ENCODE data around the gene HOMER2. TPM values are rescaled to one million over a fixed set of nuclear protein-coding genes. Genes with fewer than 3 reads are reported as not detected.

Gene HOMER2
- total RNA-seq, 4 donors from 2014 or later = 0.40 to 25.1 (median 6.1) TPM

- H3K27me3 ChIP-seq = peaks cover 36% of the 10 kb centered on the region
- no peak overlapping the region for H3K4me3 ChIP-seq
- no peaks in the 10 kb centered on the region for H3K9me3 ChIP-seq
- H3K4me1 ChIP-seq = peaks cover 0 to 12% (median 6%) of the 10 kb centered on the region in 4 donors
- no peak overlapping the region for H3K27ac ChIP-seq
- intact Hi-C loops (cut with DNase I; ENCODE audit: low total_unique reads) = no loop called here
- no peak for DNase-seq
- in situ Hi-C loops (cut with MboI; ENCODE audit: low pct_ligation_motif_present in 1 of 4, low pct_unique_long_range_greater_than_20kb in 1 of 4, low sequenced_read_pairs in 3 of 4) = loop anchor here in 1 of 4 donors (25.0 kb wide), 1 partner anchor 88 kb away; no protein-coding TSS in a partner anchor
- TF ChIP-seq CTCF (IDR thresholded peaks at IDR 0.05) = no peak
- TF ChIP-seq EP300 (IDR thresholded peaks at IDR 0.05; ENCODE audit: low read depth) = no peak
- TF ChIP-seq POLR2AphosphoS5 (IDR thresholded peaks at IDR 0.05) = no peak
- no peak for TF ChIP-seq POLR2A (IDR thresholded peaks at IDR 0.05)
- no peaks in the 10 kb centered on the region for H3K36me3 ChIP-seq
- 60 to 63% methylated on average over 5 of the region's 5 CpGs for WGBS, 2 donors (ENCODE audit: low coverage in 1 of 2)
Measured at GRCh38 chr15:82950295-82950694, 2.2 kb downstream of the HOMER2 start.

- in situ Hi-C loops (cut with MboI; ENCODE audit: low pct_ligation_motif_present in 1 of 4, low pct_unique_long_range_greater_than_20kb in 1 of 4, low sequenced_read_pairs in 3 of 4) = no loop called here
- WGBS, 2 donors (ENCODE audit: low coverage in 1 of 2) = 84 to 87% methylated on average over 8 of the region's 8 CpGs
- peaks cover 0 to under 1% (median 0%) of the 10 kb centered on the region in 4 donors for H3K4me1 ChIP-seq
Measured at GRCh38 chr15:82946155-82946701, 6.3 kb downstream of the HOMER2 start.

GRCh38 chr15:82945326-82945725, 7.2 kb downstream of the HOMER2 start:
- Histone ChIP-seq H3K9me3 (no peaks in the 10 kb centered on the region), H3K27ac (no peak overlapping the region), H3K4me1 (no peaks in the 10 kb centered on the region), H3K4me3 (no peak overlapping the region), H3K27me3 (peaks cover 6% of the 10 kb centered on the region), H3K36me3 (no peaks in the 10 kb centered on the region)
- intact Hi-C loops (cut with DNase I; ENCODE audit: low total_unique reads) (no loop called here), in situ Hi-C loops (cut with MboI; ENCODE audit: low pct_ligation_motif_present in 1 of 4, low pct_unique_long_range_greater_than_20kb in 1 of 4, low sequenced_read_pairs in 3 of 4) (no loop called here)
- DNase-seq = no peak
- 89% methylated on average over 5 of the region's 5 CpGs for WGBS, 2 donors (ENCODE audit: low coverage in 1 of 2)
- no peak for TF ChIP-seq POLR2A (IDR thresholded peaks at IDR 0.05)
- no peak for TF ChIP-seq POLR2AphosphoS5 (IDR thresholded peaks at IDR 0.05)
- TF ChIP-seq EP300 (IDR thresholded peaks at IDR 0.05; ENCODE audit: low read depth) = no peak
- TF ChIP-seq CTCF (IDR thresholded peaks at IDR 0.05) = no peak

More at GRCh38 chr15:82946155-82946701, 6.3 kb downstream of the HOMER2 start:
- no peak for DNase-seq
- Histone ChIP-seq H3K4me3 (no peak overlapping the region), H3K27ac (no peak overlapping the region), H3K36me3 (no peaks in the 10 kb centered on the region), H3K9me3 (no peaks in the 10 kb centered on the region), H3K27me3 (peaks cover 15% of the 10 kb centered on the region)
- no peak for TF ChIP-seq POLR2A (IDR thresholded peaks at IDR 0.05)
- intact Hi-C loops (cut with DNase I; ENCODE audit: low total_unique reads) = no loop called here

- intact Hi-C loops (cut with DNase I; ENCODE audit: low total_unique reads) = no loop called here
- DNase-seq = no peak
Measured at GRCh38 chr15:82944821-82945220, 7.7 kb downstream of the HOMER2 start.

More at GRCh38 chr15:82944821-82945220, 7.7 kb downstream of the HOMER2 start:
- 66 to 70% methylated on average over 4 to 5 of the region's 5 CpGs for WGBS, 2 donors (ENCODE audit: low coverage in 1 of 2)
- H3K36me3 ChIP-seq = no peaks in the 10 kb centered on the region
- no peak overlapping the region for H3K4me3 ChIP-seq
- H3K9me3 ChIP-seq = no peaks in the 10 kb centered on the region
- no peaks in the 10 kb centered on the region for H3K4me1 ChIP-seq
- in situ Hi-C loops (cut with MboI; ENCODE audit: low pct_ligation_motif_present in 1 of 4, low pct_unique_long_range_greater_than_20kb in 1 of 4, low sequenced_read_pairs in 3 of 4) = no loop called here
- peaks cover 1% of the 10 kb centered on the region for H3K27me3 ChIP-seq
- no peak overlapping the region for H3K27ac ChIP-seq
- TF ChIP-seq POLR2A (IDR thresholded peaks at IDR 0.05) (no peak), EP300 (IDR thresholded peaks at IDR 0.05; ENCODE audit: low read depth) (no peak), CTCF (IDR thresholded peaks at IDR 0.05) (no peak), POLR2AphosphoS5 (IDR thresholded peaks at IDR 0.05) (no peak)
